ENCODE data around the gene MT1B.

MT1B gene

DNA sequence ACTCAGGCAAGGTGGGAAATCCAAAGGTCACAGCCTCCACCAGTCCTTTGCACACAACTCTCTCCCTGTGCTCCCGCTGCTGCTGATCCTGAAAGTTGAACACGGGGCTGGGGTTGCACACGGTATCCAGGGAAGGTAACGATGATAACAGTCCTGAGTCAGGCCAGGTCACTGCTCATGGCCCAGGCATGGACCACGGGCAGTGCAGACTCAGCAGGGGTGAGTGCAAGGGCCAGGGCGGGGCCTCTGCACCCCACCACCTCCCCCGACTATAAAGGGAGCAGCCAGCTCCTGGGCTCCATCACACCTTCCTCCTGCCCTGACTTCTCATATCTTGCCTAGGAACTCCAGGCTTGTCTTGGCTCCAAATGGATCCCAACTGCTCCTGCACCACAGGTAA lies at the start of gene MT1B:
Gene MT1B, plus strand, starts transcription at position 301 of the 400 bp plus-strand sequence. Its CDS starts 68 bp downstream, at position 369.
- DNase-seq, result no peak

DNA sequence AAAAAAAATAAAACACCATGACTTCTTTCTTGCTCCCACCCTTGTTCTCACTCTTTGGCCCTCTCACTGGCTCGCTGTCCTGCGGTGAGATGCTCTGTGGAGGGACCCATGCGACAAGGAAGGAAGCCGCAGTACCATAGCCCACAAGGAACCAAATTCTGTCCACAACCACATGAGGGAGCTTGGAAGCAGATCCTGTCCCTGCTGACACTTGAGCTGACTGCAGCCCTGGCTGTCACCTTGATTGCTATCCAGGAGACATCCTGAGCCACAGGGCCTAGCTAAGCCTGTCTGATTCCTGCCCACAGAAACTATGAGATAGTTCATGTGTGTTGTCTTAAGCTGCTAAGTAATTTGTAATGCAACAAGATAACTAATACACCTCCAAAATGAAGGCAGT lies 48.1 kb upstream of the MT1B start:
- no peak for DNase-seq

DNA sequence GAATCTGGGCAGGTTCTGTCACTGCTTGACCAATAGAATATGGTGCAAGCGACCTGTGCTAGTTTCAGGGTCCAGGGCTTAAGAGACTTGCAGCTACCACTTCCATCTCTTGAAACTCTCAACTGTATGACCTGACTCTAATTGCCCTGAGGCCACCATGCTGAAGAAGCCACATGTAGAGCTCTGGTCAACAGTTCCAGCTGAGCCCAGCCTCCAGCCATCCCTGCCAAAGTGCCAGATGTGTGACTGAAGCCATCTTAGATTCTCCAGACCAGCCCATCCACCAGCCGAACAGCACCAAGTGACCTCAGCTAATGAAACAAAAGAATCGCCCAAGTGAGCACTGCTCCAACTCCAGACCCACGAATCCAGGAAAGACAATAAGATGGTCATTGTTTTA lies 46.7 kb upstream of the MT1B start:
- no peak for DNase-seq

DNA sequence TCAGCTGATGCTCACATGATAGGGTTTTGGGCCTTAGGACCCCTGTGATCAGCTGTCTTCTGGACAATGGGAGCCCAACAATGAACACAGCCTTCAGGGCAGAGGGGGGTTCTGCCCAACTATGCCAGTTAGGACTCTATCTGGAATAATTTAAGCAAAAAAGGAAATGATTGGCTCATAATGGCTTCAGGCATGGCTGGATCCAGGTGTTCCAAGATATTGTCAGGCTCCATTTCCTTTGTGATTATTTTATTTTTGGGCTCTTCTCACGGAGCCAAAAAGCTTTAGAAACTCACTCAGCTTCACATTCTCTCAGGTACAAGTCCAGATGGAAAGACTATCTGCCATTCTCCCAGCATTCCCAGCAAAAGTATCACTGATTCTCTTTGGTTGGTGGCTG lies 46.2 kb upstream of the MT1B start:
- no peak for DNase-seq

DNA sequence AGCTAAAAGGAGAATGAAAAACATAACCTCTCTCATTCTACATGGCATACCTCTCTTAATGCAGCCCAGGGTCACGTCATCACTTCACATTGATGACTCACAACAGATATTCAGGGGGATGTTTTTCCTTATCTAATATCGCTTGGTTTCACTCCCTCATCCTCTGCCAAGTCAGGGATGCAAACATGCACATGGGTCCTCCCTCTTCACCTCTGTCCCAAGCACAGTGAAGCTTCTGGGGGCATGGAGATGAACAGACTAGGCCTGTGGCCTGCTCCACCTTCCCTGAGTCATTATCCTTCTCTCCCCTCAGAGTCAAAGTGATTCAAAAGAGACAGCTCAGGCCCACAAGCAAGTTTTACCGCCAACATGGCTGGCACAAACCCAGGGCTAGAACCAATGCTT lies 45.6 kb upstream of the MT1B start:
- no peak for DNase-seq

DNA sequence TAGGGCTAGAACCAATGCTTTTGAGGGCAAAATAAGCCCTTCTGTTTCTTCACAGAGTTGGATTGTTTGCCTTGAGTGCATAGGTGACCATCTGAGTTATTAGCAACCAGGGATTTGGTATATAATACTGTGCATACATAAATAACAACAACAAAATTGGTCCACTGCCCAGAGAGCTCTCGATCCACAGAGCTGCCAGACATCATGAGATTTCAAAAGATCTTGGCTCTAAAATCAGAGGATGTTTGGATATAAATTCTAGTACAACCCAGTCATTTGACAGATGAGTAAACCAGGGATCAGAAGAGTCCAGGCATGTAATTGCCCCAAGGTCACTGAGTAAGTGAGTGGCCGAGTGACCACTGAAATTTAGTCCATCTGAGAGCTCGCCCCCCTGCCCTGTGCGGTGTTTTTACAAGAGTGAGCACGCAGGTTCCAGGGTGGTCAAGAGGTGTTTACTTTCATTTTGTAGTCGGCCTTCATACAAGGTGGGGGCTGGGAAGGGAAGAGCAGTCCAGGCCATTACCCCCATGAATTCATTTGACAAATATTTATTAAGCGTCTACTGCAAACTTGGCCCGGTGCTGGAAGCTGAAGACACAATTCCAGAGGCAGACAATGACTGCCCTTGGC lies 45.1 kb upstream of the MT1B start:
- no peak for DNase-seq

DNA sequence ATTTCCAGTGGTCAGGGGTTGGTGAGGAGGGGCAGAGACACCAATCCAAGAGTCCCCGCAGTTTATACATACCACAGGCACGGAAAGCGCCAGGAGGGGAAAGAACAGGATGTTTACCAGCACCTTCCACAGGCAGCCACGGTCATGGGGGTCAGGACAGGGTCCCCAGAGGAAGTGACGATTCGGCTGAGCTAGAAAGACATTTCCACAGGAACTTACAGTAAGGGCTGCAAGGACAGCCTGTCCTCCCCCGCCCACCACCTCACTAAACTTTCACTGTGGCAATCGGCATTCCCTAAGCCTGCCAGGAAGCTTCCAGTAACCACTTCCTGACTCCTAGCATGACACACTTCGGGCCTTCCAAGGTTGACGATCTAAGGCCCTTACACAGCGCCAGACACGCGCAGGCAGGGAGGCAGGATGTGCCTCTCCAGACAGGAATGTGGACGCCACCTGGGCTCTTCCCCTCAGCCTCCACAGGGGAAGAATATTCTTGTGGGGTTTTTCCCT lies 44.5 kb upstream of the MT1B start:
- DNase-seq, result no peak

DNA sequence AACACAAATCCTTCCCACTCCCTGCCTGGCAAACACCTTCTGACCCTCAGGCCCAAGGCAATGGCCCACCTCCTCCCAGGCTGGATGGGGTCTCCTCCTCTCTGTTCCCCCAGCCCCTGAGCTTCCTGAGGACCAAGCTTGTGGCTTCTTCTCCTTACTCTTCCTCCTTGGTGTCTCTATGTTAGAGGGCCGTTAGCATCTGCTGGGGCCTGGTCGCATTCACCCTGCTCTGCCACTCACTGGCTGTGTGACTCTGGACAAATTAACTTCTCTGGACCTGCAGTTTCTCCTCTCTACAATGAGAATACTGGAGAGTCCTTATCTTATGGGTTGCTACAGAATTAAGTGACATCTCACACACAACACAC lies 44.0 kb upstream of the MT1B start:
- no peak for DNase-seq

DNA sequence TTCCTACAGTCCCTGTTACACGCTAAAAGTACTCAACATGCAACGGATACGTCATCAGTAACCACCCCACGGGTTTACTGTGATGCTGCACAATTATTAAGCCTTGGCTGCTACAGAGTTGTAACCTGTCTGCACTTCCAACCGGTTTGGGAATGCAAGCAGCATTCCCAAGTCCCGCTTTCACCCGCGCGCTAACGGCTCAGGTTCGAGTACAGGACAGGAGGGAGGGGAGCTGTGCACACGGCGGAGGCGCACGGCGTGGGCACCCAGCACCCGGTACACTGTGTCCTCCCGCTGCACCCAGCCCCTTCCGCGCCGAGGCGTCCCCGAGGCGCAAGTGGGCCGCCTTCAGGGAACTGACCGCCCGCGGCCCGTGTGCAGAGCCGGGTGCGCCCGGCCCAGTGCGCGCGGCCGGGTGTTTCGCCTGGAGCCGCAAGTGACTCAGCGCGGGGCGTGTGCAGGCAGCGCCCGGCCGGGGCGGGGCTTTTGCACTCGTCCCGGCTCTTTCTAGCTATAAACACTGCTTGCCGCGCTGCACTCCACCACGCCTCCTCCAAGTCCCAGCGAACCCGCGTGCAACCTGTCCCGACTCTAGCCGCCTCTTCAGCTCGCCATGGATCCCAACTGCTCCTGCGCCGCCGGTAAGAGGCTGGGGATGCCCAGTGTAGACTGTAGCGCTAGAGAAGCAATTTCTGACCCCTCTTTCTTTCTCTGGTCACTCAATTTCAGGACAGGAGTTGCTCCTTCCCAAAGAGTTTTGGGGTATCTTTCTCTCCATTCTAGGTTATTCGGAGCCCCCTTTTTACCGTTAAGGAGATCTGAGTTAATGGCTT lies 43.4 kb upstream of the MT1B start, which contains the start of gene MT2A:
Gene MT2A, plus strand, starts transcription at position 542 of the 833 bp plus-strand sequence. Its CDS starts 72 bp downstream, at position 614.
- peak; percentile 79 for DNase-seq

DNA sequence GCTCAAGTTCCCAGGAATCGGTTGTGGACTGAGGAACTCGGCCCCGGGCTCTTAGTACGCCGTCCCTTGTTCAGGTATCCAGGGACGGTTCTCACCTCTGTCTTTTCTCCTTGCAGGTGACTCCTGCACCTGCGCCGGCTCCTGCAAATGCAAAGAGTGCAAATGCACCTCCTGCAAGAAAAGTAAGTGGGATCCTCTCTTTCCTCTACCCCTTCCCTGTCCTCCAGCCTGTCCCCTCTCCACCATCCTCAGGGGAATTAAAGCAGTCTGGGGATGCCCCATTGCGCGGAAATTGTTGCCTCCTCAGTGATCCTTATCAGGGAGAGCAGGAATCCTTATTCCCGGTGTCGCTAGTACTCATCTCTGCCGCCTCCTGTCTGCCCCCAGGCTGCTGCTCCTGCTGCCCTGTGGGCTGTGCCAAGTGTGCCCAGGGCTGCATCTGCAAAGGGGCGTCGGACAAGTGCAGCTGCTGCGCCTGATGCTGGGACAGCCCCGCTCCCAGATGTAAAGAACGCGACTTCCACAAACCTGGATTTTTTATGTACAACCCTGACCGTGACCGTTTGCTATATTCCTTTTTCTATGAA lies 42.7 kb upstream of the MT1B start:
- DNase-seq, result no peak

DNA sequence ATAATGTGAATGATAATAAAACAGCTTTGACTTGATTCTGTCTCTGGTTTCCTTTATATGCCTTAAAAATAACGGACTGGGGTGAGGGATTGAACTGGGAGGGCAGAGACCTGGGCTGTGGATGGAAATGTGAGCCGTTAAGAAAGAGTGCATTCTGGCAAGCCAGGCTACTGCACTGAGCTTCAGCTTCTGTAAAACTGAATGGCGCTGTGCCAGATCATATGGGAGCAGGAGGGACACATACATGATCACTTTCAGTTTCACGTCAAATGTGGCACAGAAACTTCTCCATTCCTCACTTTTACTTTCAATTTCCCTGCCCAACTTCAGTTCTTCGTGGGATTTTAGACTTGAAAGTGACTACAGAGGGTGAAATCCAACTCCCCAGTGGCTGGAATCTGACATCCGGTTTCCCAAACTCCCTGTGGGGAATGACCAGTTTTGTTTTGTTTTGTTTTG lies 42.2 kb upstream of the MT1B start:
- DNase-seq, result peak; percentile 32

DNA sequence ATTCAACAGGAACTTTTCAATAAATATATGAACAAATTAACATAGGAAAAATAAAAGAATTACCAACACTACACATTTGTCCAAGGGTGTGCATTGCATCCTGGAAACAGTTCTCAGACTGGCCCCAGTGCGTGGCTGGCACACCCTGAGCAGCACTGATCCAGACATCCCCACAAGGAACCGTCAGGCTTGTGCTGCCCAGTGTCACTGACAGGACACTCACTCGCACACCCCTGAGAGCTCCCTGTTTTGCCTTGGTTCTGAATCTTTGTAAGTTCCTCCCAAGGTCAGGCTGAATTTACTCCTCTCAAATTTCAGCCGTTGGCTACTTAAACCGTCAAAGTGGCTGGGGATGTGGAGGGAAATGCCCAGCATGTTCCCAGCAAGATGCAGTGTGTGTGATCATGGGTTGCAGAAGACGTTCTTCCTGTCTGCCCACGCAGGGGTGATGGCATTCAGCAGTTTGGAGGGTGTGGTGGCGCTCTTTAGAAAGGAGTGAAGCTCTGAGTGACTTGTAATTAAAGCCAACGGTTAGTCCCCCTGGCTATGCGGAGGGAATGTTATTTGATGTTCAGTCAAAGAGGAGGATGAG lies 41.6 kb upstream of the MT1B start:
- peak; percentile 4 for DNase-seq

DNA sequence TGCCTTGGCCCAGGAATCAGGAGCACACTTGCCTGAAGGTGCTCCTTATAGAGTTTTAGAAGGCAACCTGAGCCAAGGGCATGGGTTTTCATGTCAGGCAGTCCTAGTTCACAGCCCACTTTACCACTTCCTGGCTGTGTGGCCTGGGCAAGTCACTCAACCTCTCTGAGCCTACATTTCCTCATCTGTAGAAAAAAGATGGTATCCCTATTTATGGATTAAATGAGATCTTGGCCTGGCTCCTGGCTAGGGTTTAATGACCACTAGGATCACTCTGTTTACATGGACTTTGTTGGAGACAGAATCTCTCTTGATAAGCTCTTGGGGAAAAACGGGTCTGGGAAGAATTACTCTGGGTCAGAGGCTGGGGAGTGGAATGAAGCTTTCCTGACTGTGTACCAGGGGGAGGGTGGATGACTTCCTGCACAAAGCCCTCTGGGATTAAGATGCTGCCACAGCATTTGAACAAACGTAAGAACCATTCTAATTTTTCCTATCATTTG lies 41.0 kb upstream of the MT1B start:
- DNase-seq, result no peak

DNA sequence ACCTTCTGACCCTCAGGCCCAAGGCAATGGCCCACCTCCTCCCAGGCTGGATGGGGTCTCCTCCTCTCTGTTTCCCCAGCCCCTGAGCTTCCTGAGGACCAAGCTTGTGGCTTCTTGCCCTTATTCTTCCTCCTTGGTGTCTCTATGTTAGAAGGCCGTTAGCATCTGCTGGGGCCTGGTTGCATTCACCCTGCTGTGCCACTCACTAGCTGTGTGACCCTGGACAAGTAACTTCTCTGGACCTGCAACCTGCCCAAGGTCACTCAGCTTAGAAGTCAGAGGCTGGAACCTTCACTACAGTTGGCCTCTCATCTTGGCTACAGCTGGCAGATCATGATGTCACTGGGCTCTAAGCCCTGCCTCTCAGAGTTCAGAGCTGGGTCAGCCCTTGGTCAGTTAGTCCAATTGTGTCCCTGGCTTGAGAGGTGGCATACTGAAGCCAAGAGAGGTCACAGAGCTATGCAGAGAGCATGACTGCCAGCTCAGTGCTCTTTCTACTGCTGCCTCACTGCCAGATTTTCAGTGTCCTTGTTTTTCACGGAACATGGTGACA lies 40.3 kb upstream of the MT1B start:
- no peak for DNase-seq

DNA sequence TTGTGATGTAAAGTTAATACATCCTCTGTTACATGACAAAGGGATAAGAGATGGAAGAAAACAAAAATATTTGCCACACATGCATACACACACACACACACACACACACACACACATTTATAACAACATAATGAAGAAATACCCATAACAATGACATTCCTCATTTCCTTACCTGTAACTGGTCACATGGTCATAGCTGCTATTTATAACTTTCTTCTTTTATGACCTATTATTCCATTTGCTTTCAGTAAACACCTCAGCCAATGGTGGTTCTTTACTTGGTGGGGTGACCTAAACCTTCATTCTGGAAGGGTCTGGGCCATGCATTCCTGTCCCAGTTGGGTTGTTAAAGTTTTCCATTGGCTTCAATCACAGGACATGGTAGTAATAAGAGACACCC lies 38.0 kb upstream of the MT1B start:
- DNase-seq, result no peak

DNA sequence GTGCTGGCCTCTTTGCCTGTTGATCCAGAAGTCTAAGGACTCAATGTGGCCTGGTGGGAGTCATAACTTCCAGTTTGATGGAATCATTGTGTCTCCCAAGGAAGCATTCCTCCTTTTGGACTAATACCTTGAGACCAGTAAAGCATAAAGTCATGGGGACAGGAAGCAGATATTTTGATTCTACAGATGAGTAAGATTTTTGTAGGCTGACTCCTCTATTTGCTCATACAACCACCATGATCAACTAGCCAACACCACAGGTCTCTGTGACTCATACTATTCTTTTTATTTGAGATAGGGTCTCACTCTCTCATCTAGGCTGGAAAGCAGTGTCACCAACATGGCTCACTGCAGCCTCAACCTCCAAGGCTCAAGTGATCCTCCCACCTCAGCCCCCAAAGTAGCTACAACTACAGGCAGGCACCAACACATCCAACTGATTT lies 37.1 kb upstream of the MT1B start:
- no peak for DNase-seq

DNA sequence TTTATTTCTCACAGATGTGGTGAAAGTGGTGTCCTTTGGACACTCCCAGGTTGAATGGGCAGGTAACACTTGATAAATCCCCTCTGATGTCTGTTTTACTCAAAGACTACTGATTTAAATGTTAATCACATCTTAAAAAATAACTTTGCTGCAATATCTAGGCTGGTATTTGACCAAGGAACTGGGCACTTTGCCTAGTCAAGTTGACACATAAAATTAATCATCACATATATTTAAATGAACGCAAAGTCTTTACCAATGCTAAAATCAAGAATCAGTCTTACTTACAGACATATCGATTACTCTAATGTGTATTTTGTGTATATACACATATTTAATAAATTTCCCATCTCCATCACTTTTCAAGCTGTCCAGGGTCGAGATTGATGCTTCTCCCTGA lies 36.3 kb upstream of the MT1B start:
- DNase-seq, result no peak

DNA sequence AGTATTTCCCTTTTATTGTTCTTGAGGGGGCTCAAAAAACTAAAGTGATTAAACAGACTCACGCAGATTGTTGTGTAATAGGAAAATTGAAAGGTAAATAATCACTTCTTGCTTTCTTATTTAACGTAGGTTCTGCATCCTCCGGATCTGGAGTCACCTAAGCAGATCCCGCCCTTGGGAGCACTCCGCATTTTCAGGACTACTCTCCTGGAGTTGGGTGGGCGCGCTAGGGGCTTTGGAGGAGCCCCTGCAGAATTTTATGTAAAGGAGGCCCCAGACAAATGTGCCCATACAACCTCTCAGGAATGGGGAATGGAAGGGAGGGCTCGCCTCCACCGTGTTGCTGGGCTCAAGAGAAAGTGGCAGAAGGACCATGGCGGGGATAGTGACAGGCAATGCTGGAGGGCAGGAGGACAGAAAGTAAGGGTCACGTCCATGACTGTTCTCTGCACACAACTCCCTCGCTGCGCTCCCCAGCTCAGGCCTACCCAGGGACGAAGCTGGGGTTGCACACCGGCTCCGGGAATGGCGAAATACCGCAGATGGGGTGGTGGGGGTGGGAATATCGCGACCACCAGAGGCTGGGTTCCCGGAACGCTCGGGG lies 35.0 kb upstream of the MT1B start:
- DNase-seq, result no peak

DNA sequence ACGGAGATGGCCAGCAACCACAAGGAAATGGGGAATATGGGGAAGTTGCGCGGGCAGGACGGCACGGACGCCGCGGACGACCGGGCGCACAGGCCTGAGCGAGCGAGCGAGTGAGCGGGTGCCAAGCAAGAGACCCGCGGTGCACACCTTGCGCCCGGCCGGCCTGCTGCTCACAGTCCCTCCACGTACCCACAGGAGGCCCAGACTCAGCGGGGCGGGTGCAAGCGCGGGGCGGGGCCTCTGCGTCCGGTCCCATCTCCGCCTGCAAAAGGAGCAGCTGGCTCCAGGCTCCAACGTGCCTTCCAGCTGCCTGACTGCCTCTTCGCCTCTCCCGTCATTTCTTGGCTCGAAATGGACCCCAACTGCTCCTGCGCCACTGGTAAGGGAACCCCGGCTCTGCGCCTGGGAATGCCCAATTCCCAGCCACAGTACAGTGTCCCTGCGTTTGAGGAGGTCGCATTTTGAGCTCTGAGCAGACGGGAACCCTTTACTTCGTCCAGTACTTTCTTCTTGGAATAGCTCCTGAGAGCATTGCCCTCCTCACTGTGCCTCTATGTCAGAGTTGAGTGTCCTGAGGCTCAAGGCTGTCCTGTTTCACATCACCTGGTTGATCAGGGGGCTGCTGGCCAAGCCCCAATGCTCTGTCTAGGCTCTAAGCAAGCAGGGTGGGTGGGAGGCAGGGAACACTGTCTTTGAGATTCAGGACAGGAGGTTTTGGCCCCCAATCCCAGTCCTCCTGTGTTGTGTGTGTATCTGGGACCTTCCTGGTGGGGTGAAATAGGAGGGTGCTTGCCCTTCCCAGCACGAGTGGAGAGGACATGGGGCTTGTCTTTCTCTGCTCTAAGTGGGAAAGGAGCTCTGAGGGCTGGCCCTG lies 34.2 kb upstream of the MT1B start:
- no peak for DNase-seq

DNA sequence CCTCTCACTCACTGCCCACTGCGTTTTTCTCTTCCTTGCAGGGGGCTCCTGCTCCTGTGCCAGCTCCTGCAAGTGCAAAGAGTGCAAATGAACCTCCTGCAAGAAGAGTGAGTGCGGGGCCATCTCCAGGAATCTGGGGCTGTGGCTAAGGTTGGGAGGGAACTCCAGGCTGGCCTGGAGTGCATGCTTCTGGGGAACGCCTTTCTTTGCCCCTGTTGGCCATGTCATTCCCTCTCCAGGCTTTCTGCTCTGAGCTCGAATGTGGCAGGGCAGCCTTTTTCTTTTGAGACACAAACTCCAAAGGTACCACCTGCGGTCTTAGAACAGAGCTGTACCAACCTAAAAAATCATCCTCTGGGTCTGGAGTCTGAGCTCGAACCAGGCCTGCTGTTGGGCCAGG lies 33.5 kb upstream of the MT1B start:
- DNase-seq, result no peak

DNA sequence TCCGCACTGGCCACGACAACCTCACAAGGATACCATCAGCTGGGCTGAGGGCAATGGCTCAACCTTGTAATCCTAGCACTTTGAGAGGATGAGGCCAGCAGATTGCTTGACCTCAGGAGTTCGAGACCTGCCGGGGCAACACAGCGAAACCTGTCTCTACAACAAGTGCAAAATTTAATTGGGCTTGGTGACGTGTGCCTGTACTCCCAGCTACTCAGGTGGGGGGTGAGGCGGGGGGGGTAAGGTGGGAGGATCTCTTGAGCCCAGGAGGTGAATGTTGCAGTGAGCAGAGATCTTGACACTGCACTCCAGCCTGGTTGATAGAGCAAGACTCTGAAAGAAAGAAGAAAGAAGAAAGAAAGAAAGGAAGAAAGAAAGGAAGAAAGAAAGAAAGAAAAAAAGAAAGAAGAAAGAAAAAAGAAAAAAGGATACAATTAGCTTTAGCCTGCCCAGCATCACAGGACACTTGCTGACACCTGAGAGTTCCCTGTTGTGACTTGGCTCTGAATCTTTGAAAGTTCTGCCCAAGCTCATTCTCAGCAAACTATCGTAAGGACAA lies 31.3 kb upstream of the MT1B start:
- no peak for DNase-seq
